ENCODE results near the gene TTLL11.
"Not testable (repeated sequence)": the region's sequence is repeated elsewhere in the genome, so short reads cannot be mapped to it uniquely, and the experiment has no call there.

TTLL11 gene

DNA sequence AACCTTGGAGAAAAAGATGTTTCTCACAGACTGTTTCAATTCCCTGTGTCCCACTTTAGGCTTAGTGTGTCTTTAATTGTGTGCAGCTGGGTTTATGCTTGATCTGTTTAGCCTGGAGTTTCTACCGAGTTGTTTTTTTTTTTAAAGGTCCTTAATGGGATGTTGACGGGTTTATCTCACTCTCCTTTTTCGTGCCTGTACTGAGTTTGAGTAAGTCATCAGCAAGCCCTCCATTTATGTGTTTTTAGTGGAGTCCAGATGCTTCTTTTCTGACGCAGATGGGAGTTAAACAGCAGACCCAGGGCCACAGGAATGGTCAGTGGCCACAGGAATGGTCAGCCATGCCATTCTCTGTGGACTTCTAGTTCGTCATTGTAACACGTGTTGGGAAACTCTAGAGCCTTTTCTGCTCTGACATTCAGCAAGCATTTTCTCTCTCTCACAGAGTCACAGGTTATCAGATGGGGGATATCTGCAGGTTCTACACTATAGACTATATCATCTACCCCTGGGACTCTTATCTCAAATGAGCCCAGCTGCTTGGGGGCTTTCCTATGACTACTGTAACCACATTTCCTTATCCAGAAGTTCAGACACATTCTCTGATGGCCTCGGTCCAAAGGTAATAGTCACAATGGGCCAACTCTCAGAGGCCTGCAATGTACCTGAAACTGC lies 190.5 kb downstream of the TTLL11 start:
- DNase-seq (ENCODE audit: low read depth in 2 of 2): no peak

DNA sequence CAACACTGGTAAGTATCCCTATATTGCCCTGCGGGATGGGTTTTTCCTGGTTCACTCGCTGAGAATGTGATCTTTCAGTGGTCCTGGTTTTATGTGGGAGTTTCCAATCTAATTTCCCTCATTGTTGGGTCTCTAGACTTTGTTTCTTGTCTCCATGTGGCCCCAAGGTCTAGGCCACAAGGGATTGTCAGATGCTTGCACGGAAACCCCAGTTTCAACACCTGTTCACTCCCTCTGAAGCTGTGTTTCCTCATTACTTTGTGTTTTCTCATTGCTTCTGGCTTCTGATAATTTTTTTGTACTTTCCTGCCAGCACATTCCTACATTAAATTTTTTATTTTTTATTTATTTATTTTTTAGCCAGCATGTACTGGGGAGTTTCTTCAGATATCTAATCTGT lies 191.5 kb downstream of the TTLL11 start:
- DNase-seq (ENCODE audit: low read depth in 2 of 2): no peak

DNA sequence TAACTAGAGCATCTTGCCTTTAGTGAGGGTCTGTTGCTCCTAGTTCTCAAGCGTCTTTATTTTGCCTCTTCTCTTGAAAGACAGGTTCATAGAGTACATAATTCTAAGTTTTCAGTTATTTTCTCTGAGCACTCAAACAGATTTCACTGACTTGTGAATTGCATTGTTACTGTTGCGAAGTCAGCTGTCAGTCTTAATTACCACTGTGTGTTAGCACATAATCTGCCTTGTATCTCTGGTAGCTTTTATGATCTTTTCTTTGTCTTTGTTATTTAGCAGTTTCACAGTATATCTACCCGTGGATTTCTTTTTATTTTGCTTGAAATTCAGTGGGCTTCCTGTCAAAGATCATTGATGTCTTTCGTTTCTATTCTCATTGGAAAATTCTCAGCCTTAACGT lies 192.9 kb downstream of the TTLL11 start:
- DNase-seq (ENCODE audit: low read depth in 2 of 2): no peak

DNA sequence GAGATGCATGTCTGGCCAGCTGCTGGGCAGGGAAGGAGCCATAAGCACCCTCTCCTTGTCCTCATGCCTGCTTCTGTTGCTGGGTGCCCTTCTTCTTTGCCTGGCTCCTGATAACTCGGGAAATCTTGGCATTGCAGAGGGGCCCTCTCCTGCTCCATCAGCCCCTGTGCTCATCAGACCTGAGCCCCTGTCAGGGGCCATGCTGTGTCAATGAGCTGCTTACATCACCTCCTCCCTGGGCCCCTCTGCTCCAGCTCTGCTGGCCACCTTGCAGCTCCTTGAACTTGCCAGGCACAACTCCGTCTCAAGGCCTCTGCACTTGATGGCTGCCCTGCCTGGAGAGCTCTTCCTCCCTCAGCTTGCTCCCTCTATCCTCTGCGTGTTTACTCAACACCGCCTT lies 194.3 kb downstream of the TTLL11 start:
- DNase-seq (ENCODE audit: low read depth in 2 of 2): no peak

DNA sequence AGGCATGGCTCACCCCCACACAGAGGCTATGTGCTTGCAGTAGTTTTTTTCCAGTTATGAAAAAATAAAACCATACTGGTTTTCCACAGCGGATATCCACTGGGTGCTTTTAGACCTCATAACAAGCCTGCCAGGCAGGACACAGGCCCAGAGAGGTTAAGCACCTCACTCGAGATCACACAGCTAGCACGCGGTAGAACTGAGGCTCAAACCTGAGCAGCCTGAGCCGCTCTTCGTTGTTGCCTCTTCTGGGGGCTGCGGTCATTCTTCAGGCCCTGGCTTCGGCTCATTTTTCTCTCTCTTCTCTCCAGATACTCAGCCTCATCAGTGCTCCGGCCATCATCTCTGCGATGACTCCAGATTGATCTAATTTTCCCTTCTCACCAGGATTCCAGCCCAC lies 196.0 kb downstream of the TTLL11 start:
- DNase-seq (ENCODE audit: low read depth in 2 of 2): no peak

DNA sequence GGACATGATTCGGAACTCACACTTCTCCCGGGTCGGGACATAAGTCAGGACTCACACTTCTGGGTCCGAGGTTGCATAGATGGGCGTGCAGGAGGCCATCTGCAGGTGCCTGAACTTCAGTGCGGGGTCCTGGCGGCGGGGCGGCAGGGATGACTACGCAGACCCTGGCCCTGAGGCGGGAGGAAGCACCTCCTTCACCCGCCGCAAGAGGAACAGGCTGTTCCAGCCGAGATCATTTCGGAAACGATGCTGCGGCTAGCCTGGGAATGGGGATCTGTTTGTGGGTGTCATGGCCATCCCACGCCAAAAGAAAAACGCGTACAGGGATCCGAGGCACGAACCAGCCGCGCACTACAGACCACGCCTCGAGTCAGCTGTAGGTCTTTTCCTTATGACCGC lies 196.6 kb downstream of the TTLL11 start:
- DNase-seq (ENCODE audit: low read depth in 2 of 2): no peak

DNA sequence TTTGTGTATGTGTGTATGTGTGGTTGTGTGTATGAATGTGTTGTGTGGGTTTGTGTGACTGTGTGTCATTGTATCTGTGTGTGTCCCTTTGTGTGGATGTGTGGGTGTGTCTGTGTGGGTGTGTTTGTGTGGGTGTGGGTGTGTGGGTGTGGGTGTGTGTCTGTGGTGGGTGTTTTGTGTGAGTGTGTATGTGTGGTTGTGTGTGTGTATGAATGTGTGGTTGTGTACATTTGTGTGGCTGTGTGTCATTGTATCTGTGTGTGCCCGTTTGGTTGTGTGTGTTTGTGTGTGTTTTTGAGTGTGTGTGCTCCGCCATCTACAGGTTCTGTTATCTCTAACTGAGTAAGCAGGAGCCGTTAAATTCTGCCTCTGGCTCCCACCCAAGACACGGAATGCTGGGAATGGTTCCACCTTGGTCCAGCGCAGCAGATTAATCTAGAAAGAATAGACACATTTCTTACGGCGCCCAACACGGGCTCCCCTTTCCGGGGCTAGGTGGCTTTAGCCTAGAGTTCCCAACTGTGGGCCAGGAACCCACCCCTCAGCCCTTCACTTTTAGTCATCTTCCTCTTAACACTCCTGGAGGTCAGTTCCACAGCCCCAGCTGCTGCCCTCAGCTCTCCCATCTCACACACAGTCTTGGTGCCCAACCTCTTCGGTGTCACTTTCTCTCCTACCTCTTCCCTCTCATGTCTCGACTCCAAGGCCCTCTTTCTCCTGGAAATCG lies 197.1 kb downstream of the TTLL11 start:
- no peak for DNase-seq (ENCODE audit: low read depth in 2 of 2)

DNA sequence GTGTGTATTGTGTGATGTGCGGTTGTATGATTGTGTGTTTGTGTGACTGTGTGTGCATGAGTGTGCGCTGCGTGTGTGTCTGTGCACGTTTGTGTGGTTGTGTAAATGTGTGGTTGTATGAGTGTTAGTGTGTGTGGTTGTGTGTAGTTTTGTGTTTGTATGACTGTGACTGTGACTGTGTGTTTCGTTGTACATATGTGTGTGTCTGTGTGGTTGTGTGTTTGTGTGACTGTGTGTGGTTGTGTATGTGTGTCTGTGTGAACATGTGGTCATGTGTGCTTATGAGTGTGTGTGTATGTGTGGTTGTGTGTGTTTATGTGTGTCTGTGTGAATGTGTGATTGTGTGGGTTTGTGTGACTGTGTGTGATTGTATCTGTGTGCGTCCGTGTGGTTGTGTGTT lies 197.8 kb downstream of the TTLL11 start:
- no peak for DNase-seq (ENCODE audit: low read depth in 2 of 2)

DNA sequence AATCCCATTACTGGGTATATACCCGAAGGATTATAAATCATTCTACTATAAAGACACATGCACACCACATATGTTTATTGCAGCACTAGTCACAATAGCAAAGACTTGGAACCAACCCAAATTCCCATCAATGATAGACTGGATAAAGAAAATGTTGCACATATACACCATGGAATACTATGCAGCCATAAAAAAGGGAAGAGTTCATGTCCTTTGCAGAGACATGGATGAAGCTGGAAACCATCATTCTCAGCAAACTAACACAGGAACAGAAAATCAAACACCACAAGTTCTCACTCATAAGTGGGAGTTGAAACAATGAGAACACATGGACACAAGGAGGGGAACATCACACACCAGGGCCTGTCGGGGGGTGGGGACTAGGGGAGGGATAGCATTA lies 198.7 kb downstream of the TTLL11 start:
- not testable (repeated sequence) for DNase-seq (ENCODE audit: low read depth in 2 of 2)

DNA sequence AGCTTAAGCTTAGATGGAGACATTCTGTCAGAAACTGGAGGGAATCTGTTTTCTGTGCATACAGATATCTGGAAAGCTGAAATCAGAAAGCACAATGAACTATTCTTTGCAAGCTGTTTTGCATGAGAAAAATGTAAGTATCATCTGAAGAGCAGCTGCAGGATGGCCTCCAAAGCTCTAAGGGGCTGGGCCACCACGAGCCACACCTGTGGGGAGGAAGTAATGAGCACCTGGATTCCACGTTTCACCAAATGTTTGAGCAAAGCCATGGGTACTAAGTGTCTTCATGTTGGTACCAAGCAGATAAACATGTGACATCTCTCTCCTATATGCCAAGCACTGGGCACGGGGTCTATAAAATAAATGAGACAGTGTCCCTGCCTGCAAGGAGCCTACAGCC lies 199.3 kb downstream of the TTLL11 start:
- DNase-seq (ENCODE audit: low read depth in 2 of 2): no peak

DNA sequence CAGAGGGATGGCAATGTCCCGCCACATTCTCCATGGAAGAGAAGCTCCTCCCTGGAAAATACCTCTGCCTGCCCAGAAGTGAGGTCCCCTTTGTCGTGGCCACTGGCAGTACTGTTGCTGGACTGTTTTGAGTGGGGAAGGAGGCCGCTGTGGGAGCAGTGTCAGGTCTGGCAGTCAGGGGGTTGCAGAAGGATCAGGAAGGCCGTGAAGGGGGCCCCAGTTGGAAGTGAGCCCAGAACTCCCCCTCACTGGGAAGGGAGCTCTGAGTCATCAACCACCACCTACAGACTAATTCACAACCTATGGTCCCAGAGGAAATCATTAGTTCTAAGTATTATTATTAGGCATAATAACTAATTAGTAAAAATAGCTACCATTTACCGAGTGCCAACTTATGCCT lies 200.4 kb downstream of the TTLL11 start:
- no peak for DNase-seq (ENCODE audit: low read depth in 2 of 2)

DNA sequence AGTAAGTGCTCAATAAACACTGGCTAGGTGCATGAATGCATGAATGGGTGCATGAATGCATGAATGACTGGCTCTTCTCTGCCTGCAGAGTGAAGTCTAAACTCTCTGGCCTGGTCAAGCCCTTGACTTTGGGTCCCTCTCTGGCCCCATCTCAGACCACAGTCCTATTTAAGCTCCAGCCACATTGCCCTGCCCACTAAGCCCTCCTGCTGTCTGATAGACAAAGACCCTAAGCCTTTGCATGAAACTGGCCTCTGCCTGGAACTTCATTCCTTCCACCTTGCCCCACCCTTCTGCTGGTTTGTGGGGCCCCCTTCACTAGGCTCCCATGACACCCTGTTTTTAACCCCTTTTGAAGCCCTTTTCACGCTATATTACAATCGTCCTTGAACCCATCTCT lies 202.4 kb downstream of the TTLL11 start:
- DNase-seq (ENCODE audit: low read depth in 2 of 2): no peak

DNA sequence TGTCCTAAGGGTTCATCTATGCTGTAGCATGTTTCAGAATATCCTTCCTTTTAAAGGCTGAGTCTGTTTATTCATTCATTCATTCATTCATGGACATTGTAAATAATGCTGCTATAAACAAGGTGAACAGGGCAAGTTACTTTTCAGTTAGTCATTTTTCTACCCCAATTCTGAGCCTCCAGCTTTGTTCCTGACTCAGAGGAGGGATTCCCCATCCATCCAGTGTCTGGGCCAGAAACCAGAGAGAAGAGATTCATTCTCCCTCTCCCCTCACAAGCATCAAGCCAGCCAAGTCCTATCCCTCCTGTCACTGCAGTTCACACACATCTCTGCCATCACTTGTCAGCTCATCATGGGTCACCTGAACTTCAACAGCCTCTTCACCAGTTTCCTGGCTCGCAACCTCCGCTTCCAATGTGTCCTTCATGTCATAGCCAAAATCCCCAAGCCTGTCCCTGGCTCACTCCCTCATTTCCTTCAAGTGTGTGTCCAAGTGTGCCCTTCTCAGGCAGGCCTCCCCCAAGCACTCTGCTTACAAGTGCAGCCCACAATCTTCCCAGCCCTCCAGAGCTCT lies 203.0 kb downstream of the TTLL11 start:
- DNase-seq (ENCODE audit: low read depth in 2 of 2): no peak

DNA sequence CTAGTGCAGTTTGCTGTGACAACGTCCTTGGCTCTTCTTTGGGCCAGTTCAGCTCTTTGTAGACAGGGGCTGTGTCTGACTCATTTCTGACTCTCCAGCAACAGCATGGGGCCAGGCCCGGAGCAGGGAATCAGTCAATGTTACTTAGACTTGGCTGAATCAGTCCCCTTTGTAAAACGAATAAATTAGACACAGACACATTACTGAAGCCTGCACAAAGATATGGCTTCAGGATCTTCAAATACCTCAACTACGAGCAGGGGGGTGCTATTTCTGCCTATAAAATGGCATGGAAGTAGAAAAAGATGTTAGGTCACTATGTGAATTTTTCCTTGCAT lies 204.7 kb downstream of the TTLL11 start:
- no peak for DNase-seq (ENCODE audit: low read depth in 2 of 2)

DNA sequence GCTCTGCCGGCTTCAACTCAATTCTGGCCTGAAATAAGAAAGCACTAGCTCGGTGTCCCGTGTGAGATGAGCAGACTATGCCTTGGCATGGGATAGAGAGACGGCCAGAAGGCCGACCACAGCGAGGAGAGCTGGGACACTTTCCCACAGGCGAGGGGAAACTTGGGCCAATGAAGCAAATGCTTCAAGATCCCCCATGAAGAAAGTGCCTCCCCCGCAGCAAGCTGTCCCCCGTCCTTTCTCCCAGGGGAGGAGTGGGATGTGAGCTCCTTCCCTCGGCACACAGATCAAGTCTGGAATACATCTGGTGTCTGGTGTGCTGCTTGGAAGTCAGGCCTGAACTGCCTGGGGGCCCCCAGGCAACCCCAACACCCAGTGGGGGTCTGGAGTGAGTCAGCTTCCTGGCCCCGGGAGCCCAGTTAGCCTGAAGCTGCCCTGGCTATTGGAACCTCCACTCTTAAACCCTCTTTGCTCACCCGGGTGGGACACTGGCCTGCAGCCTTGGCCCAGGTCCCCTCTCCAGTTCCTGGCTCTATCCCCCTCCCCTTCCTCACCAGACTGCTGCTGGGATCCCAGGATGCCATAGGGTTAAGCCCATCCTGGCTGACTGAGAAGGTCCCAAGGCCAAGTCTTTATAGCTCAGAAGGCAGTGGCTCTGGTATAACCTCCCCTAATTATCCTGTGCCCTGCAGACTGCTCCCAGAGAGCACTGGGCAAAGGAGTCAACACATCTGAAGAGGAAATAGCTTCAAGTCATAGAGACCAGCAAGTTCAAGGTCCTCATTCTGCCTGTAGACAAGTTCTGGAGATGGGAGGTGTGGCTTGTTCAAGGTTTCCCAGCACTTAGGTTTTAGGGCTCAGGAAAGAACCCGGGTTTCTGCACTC lies 205.3 kb downstream of the TTLL11 start:
- no peak for DNase-seq (ENCODE audit: low read depth in 2 of 2)

DNA sequence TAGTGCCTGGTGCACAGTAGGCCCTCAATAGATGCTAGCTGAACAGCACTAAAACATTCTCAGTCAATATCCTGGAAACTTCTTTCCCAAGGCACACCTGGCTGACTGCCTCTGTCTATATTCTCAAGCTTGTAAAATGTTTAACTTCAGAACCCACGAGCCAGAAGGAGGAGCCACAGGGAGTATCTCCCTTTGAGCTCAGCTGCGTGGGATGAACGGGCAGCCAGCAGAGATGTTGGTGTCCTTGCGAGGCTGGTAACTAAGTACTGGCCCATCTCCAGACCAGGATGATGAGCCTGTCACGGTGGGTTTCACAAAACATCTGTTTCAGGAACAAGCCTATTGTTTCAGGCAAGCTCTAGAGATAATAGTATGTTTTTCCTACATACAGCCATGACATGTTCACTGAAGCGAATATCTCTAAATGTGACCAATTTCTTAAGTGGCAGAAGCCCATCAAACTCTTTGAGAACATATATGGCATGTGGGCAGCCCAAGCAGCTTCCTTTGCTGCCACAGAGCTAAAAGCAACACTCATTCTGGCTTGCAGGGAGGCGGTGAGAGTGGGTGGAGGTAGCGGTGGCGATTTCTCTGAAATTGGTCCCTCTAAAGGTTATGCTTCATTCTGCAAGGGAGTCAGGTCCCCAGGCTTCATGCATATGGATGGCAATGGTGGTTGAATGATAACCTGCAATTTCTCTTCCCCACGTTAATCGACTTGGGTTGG lies 206.2 kb downstream of the TTLL11 start:
- no peak for DNase-seq (ENCODE audit: low read depth in 2 of 2)

DNA sequence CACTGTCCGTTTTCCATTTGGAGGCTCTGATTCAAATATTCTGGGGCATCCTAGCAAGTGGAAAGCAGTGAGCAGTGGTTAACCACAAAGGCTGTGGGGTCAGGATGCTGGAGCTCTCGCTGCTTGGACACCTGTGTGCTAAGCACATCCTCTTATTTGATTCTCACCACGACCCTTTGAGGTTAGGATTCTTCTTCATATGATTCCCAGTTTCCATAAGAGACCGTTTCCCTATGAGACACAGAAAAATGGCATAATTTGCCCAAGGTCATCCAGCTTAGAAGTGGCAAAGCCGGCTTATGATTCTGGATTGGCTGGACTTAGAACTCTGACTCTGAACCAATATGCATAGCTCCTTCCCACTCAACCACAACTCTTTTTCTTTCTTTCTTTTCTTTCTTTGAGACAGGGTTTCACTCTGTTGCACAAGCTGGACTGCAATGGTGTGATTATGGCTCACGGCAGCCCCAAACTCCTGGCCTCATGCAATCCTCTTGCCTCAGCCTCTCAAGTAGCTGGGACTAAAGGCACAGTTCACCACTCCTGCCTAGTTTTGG lies 207.7 kb downstream of the TTLL11 start:
- DNase-seq (ENCODE audit: low read depth in 2 of 2): no peak

DNA sequence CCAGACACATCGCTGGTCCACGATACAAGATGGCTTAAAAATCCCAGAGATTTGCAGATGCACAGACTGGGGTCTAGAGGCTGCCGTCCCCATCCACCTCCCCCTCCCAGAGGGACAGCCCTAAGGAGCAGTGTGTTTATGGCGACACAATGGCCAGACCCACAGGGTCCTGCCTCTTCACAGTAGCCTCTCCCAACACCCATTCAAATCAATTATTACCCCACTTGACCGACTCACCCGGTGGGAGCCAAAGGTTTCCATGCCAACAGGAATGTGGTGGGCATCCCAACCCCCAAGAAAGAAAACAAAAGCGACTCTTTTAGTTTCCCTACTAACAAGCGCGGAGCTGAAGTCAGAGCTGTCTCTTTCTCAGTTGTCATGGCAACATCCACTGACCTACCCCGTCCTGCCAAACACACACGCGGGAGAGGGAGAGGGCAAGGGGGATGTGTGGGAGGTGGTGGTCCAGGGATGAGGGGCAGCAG lies 209.0 kb downstream of the TTLL11 start:
- DNase-seq (ENCODE audit: low read depth in 2 of 2): no peak

DNA sequence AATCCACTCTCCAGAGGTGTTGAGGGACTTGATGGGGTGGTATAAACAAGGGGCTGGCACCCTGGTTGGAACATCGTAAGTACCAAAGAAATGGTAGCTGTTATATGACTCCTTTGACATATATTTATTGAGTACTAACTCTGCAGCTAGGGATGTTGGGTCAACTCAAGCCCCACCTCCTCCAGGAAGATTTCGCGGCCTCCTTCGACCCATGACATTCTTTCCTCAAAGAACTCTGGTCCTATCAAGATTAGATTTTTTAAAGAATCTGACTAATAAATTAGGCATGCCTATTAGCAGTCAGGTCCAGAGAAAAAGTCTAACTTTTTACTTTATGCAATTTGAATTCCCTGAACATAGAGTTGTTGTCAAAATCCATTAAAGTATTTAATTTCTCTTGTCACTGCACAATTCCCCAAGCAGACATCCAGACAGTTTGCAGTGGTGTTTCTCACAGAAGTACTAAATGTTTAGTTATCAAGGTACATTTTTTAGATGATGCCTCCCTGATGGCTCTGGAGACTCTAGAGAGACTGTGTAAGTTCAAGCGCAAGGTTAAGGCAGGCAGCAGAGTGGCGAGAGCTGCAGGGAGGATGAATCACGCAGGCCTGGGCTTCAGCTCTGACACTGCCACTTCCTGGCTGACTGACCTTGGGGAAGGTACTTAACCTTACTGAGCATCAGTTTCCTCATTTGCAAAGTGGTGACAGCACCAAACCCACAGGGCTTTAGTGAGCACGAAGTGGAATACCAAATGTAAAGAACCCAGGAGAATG lies 209.6 kb downstream of the TTLL11 start:
- DNase-seq (ENCODE audit: low read depth in 2 of 2): no peak

DNA sequence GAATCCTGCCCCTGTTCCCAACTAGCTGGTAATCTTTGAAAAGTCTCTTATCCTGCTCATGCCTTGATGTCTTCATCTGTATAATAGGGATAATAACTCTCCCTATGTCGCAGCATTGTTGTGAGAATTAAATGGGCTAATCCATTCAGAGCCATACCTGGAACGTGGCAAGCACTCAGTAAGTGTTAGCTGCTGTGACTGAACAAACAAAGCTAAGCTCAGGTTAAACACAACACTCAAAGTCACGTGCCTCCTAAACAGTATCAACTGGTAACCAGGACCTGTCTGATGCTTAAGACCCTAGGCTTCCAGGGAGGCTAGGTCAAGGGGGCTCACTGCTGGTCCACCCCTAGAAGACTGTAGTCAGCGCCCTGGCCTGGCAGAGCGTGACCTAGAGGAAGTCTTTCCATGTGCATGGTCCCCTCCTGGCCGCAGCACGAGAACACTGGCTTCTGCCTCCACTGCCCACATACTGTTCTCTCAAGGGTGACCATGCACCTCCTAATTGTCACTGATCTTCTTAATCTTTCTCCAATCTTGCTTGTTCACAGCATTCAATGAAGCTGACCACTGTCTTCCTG lies 211.1 kb downstream of the TTLL11 start:
- DNase-seq (ENCODE audit: low read depth in 2 of 2): no peak

All from stimulated activated CD8-positive, alpha-beta memory T cell treated with anti-CD3 and anti-CD28 coated beads, Interleukin-7, amount 100 ng/mL, for 1 hour (primary cell).